ENCODE measurements around the gene APLN.

- TF ChIP-seq CTCF (IDR thresholded peaks at IDR 0.05): no peak
- TF ChIP-seq POLR2A (IDR thresholded peaks at IDR 0.05): no peak
- no peak for TF ChIP-seq POLR2AphosphoS5 (IDR thresholded peaks at IDR 0.05)
Observed at GRCh38 chrX:129704491-129704890, 49.7 kb upstream of the APLN start.
